A673 (cell line): Measurements from ENCODE around the gene VIT.

Experiments used
- CTCF ChIP-seq: fragments of 300-800, 200-600 bp; sonication (generic); conservative IDR thresholded peaks from 2 replicates; pipeline ENCODE4 v1.5.1; 2017; ENCODE audit warnings: low read depth, mild to moderate bottlenecking, antibody characterized with exemption, low read length, moderate library complexity, mixed read lengths
- EZH2 ChIP-seq: fragments of 200-600 bp; sonication (generic); IDR thresholded peaks from 2 replicates; pipeline ENCODE4 v1.6.1; 2017; ENCODE audit warnings: borderline replicate concordance, low read depth, mild to moderate bottlenecking, mixed read lengths, antibody characterized with exemption, low read length; ENCODE audit not compliant: poor library complexity, severe bottlenecking

- no peak for TF ChIP-seq CTCF
- no peak for TF ChIP-seq EZH2
These were observed 32.6 kb downstream of the VIT start for GRCh38 chr2:36729067-36729466.
